ENCODE results near the gene ACVR2A.

Gene ACVR2A

GRCh38 chr2:147844697-147845410, at the start of gene ACVR2A:
ACVR2A (plus strand) TSS chr2:147845029; CDS start chr2:147845153, 124 bp downstream.
- DNase-seq (ENCODE audit: low read depth) = peak; percentile 18

DNA sequence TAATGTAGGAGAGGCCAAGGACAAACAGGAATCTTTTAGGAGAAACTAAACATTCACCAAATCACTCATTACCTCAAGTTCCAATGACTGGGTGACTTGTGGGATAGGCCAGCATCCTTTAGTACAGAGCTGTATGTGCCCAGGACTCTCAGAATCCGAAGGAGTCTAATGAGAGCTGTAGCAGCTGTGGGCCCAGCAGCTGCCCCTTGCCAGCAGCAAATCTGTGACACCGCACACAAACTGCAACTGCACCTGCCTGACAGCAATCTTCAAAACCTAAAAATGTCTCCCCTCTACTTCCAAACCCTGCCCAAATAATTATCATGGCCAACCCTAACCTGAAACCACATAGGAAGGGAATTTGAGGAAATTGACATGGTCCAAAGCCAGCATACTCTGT, 44.5 kb upstream of the ACVR2A start:
- no peak for DNase-seq (ENCODE audit: low read depth)

DNA sequence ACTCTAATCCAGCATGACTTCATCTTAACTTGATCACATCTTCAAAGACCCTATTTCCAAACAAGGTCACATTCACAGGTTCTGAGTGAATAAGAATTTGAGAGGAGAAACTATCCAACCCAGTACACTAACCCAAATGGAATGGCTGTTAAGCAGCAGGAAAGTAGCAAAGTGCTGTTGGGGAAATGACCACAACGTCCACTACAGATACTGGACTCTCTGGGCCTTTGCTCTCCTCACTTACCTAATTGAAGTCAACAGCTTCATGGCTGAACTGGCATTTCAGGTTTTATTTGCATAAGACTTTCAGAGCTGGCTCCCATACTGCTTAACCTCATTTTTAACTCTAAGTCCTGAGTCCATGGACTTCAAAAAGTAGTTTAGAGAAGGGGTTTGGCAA, 38.0 kb upstream of the ACVR2A start:
- no peak for DNase-seq (ENCODE audit: low read depth)

DNA sequence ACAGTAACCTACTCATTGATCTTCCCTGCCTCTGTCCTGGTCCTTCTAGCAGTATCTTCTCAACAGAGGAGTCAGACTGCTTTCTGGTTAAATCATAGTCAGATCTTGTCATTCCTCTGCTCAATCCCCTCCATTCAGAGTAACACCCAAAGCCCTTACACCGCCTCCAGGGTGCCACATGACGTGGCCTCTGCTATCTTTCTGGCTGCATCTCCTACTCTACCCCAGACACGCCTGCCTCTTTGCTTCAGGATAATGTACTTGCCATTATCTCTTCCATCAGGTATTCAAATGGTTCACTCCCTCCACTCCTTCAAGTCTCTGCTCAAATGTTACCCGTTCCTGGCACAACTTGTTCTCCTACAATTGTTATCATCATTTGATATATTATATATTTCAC, 36.3 kb upstream of the ACVR2A start:
- DNase-seq (ENCODE audit: low read depth) = no peak

DNA sequence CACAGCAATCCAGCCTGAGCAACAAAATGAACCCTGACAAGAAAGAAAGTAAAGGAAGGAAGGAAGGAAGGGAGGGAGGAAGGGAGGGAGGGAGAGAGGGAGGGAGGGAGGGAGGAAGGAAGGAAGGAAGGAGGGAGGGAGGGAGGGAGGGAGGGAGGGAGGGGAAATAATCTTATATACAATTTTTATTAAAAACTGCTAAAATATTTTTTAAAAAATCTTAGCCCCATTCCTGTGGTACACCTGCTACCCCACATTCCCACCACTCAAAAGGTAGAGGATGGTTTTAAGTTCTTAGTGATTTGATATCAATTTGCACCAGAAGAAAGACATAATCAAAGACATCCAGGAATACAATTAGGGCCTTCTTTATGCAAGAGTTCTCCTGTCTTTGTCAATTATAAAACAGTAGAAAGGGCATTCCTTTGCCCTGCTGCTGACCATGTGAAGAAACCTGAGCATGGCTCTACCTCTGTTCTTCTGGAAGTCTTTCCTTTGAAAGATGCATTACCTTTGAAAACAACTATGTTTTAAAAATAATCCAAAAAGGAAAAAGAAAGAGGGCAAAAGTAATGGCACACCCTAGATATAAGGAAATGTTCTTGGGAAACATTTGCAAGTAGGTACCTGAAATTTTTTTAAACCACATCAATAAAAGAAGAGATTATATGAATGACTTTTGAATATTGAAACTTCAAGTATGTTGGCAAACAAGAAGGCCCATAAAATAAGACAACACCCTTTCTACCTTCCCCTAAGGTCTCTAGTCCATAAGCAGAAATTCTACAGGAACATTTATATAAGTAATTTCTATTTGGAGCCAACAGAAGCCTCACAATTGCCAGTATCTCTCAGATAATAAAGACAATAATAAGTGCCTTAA, 33.7 kb upstream of the ACVR2A start:
- DNase-seq (ENCODE audit: low read depth) = no peak

GRCh38 chr2:147818741-147819140, 26.1 kb upstream of the ACVR2A start:
- DNase-seq (ENCODE audit: low read depth) = no peak

GRCh38 chr2:147824620-147825019, 20.2 kb upstream of the ACVR2A start:
- no peak for DNase-seq (ENCODE audit: low read depth)

- DNase-seq (ENCODE audit: low read depth) = no peak
Observed at GRCh38 chr2:147826278-147827087, 18.3 kb upstream of the ACVR2A start.

GRCh38 chr2:147827088-147827375, 17.8 kb upstream of the ACVR2A start:
- no peak for DNase-seq (ENCODE audit: low read depth)

GRCh38 chr2:147829106-147829505, 15.7 kb upstream of the ACVR2A start:
- no peak for DNase-seq (ENCODE audit: low read depth)

DNA sequence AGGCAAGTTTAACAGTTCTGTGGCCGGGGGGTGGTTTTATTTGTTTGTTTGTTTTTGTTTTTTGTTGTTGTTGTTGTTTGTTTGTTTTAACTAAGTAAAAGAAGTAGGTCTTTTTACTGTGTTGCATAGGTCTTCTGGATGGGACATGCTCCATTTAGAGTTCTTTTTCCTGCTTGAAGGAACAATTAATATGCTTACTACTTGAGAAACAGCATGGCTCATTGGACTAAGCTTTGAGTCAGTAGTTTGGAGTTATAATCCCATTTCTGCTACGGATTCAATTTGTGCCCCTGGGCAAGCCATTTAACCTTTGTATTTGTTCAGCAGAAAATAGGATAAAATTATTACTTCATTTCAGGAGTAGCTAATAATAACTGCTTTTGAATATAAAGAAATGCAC, 8.7 kb upstream of the ACVR2A start:
- DNase-seq (ENCODE audit: low read depth) = no peak

DNA sequence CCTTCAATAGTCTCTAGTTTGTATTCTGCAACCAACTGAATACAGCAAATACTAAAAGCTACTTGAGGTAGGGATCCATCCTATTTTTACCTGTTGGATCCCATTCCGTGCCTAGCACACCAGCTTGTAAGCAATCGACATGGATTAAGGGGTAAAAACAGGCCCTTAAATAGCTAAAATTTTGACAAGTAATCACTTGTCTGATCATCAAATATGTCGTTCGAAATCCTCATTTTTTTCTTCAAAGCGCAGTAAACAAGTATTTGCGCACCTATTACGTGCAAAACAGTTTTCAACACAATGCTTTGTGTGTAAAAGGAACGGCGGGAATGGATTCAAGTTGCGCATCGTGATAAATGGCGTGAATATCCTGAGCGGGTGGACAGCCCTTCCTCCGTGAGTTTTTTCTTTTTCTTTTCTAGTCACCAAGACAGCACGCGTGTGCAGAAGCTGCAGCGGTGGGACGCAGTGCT, 1.4 kb upstream of the ACVR2A start:
- DNase-seq (ENCODE audit: low read depth) = no peak

- peak; percentile 86 for DNase-seq (ENCODE audit: low read depth)
Observed at GRCh38 chr2:147843864-147844696, 749 bp upstream of the ACVR2A start.

GRCh38 chr2:147845411-147845971, 662 bp downstream of the ACVR2A start:
- peak; percentile 27 for DNase-seq (ENCODE audit: low read depth)

- no peak for DNase-seq (ENCODE audit: low read depth)
Observed at GRCh38 chr2:147846412-147847081, 1.7 kb downstream of the ACVR2A start.

GRCh38 chr2:147847746-147848391, 3.0 kb downstream of the ACVR2A start:
- DNase-seq (ENCODE audit: low read depth) = no peak

- DNase-seq (ENCODE audit: low read depth) = no peak
Observed at GRCh38 chr2:147850838-147851237, 6.0 kb downstream of the ACVR2A start.

DNA sequence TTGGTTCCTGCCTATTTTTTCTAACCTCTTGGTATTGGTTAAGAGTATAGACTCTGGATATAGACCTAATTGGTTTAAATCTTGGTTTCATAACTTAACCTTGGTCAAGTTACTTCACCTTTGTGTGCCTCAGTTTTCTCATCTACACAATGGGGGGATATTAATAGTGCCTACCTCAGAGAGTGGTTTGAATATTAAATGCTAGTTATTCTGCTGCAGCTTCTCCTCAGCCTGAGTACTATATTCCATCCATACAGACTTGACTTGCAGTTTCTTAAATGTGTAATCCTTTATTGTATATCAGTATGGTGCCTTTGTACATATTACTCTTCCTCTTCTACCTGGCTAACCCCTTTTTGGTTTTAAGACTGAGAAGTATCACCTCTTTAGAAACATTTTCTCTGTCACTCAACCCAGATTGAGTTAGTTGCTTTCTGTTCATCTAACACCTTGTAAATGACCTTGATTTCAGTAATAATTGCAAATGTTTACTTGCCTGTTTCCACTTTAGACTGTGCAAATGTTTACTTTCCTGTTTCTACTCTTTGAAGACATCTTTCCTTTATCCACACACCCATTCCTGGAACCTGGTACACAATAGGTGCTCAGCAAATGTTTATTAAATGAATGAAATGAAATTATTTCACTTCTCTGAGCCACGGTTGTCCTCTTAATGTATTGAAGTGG, 6.6 kb downstream of the ACVR2A start:
- DNase-seq (ENCODE audit: low read depth) = no peak

- no peak for DNase-seq (ENCODE audit: low read depth)
Observed at GRCh38 chr2:147854557-147855134, 9.8 kb downstream of the ACVR2A start.

Measured in activated T-cell treated with anti-CD3 and anti-CD28 coated beads for 48 hours (primary cell).